Breast epithelium (tissue), 4 donors: ENCODE measurements around the gene PRDM15. TPM values are rescaled to one million over a fixed set of nuclear protein-coding genes. Genes with fewer than 3 reads are reported as not detected.
A peak's percentile ranks its signal among the peaks of the same experiment; 100 is the strongest.

Experiments
- DNase-seq, 2 donors: peaks; one replicate each; pipeline ENCODE4 v3.0.0-alpha.2; 2019; ENCODE audit warnings: low spot score in 2 of 2
- H3K27ac ChIP-seq, 2 donors: fragments of 200-600 bp; sonication (generic) in 1 of 2; one replicate each; pipeline ENCODE4 v1.5.1; 2016 to 2019; ENCODE audit warnings: mild to moderate bottlenecking in 1 of 2
- H3K27me3 ChIP-seq, 2 donors: fragments of 200-600 bp; sonication (generic) in 1 of 2; one replicate each; pipeline versions ENCODE4 v1.5.1 to v1.6.0; 2017 to 2019; ENCODE audit warnings: control low read depth in 1 of 2, mild to moderate bottlenecking in 1 of 2
- H3K36me3 ChIP-seq: fragments of 200-600 bp; one replicate; pipeline ENCODE4 v1.5.1; 2019
- H3K4me1 ChIP-seq, 2 donors: fragments of 200-600 bp; sonication (generic); one replicate each; pipeline ENCODE4 v1.5.1; 2016 to 2019; ENCODE audit warnings: control low read depth in 1 of 2
- H3K4me3 ChIP-seq, 3 donors: fragments of 200-600 bp; sonication (generic); 1 replicate in 2 of 3; 2 replicates in 1 of 3; pipeline ENCODE4 v1.5.1; 2016 to 2019; ENCODE audit warnings: mild to moderate bottlenecking in 3 of 3, moderate library complexity in 2 of 3
- H3K9me3 ChIP-seq, 2 donors: fragments of 200-600 bp; sonication (generic) in 1 of 2; one replicate each; pipeline ENCODE4 v1.5.1; 2016 to 2019; ENCODE audit warnings: control low read depth in 1 of 2
- POLR2A ChIP-seq: fragments of 450-650 bp; IDR thresholded peaks from one replicate; pipeline ENCODE4 v1.6.1; 2016; ENCODE audit warnings: antibody characterized with exemption, mild to moderate bottlenecking, moderate library complexity
- POLR2AphosphoS5 ChIP-seq, 3 donors: sonication (generic); formaldehyde crosslinking; IDR thresholded peaks; one replicate each; pipeline ENCODE4 v1.6.1; 2017; ENCODE audit warnings: antibody characterized with exemption in 3 of 3
- intact Hi-C: fragments of 100-400 bp; cut with DNase I; formaldehyde crosslinking; loops from one replicate; pipeline ENCODE4 v1.15.1; 2023; ENCODE audit warnings: low total_unique reads
- total RNA-seq, 3 donors: library from RNA; depleted of rRNA; stranded (reverse); fragments of >200 nt; gene quantifications; one replicate each; pipeline ENCODE4 v1.1.0, GENCODE V29; 2016
- TF ChIP-seq, protein P1 (sequence below), 3 donors: fragments of 450-650 bp; IDR thresholded peaks; one replicate each; pipeline ENCODE4 v1.5.1; 2016 to 2017; ENCODE audit warnings: antibody characterized with exemption in 3 of 3, mild to moderate bottlenecking in 3 of 3, moderate library complexity in 3 of 3

Gene PRDM15
- total RNA-seq, 3 donors from 2014 or later: 6.6 to 14.1 (median 9.2) TPM

DNA sequence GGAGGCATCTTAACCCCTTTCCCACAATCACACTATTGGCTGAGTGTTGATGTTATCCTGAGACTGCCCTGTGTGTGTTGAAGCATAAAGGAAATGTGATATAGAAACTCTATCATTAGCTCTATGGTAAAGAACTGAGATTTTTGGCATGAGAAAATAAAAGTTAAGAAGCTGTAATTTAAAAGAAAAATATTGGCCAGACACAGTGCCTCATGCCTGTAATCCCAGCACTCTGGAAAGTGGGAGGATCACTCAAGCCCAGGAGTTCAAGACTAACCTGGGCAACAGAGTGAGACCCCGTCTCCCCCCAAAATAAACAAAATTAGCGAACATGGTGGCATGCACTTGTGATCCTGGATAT lies 98.1 kb downstream of the PRDM15 start:
- TF ChIP-seq POLR2AphosphoS5 (IDR thresholded peaks at IDR 0.05) (no peak), POLR2A (no peak)
- TF ChIP-seq, protein P1, sequence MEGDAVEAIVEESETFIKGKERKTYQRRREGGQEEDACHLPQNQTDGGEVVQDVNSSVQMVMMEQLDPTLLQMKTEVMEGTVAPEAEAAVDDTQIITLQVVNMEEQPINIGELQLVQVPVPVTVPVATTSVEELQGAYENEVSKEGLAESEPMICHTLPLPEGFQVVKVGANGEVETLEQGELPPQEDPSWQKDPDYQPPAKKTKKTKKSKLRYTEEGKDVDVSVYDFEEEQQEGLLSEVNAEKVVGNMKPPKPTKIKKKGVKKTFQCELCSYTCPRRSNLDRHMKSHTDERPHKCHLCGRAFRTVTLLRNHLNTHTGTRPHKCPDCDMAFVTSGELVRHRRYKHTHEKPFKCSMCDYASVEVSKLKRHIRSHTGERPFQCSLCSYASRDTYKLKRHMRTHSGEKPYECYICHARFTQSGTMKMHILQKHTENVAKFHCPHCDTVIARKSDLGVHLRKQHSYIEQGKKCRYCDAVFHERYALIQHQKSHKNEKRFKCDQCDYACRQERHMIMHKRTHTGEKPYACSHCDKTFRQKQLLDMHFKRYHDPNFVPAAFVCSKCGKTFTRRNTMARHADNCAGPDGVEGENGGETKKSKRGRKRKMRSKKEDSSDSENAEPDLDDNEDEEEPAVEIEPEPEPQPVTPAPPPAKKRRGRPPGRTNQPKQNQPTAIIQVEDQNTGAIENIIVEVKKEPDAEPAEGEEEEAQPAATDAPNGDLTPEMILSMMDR (IDR thresholded peaks at IDR 0.05): no peak
- no peaks in the 10 kb centered on the region for H3K27me3 ChIP-seq
- no peak overlapping the region for H3K27ac ChIP-seq
- no peak overlapping the region for H3K4me3 ChIP-seq
- DNase-seq: peak in 1 of 2 donors; percentile 12
- no peaks in the 10 kb centered on the region for H3K36me3 ChIP-seq
- H3K9me3 ChIP-seq: no peaks in the 10 kb centered on the region
- intact Hi-C loops: no loop called here
- H3K4me1 ChIP-seq: no peaks in the 10 kb centered on the region

DNA sequence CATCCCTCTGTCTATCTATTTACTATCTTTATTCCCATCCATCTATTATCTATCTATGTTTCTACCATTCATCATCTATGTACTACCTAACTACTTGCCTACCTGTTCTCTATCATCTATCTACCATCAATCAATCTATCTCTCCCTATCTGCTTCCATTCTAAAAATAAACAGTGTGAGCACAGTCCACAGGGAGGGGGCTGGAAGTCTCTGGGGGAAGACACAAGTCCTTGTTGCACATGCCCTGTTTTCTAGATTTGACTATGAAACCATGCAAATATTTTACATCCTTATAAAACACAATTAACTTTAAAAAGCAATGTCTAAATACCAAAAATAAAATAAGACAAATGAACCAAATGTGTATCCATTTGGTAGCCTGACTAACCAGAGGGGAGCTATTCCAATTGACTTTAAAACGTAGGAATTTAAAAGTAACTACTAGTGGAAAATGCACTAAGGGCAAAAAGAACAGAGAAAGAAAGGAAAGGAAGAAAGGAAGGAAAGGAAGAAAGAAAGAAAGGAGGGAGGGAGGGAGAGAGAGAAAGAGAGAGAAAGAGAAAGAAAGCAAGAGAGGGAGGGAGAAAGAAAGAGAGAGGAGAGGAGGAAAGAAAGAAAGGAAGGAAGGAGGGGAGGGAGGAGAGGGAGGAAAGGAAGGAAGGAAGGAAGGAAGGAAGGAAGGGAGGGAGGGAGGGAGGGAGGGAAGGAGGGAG lies 98.7 kb downstream of the PRDM15 start:
- Histone ChIP-seq H3K9me3 (no peaks in the 10 kb centered on the region), H3K4me3 (no peak overlapping the region), H3K27me3 (no peaks in the 10 kb centered on the region), H3K4me1 (no peaks in the 10 kb centered on the region), H3K36me3 (no peaks in the 10 kb centered on the region), H3K27ac (no peak overlapping the region)
- DNase-seq: no peak
- intact Hi-C loops: no loop called here
- TF ChIP-seq POLR2AphosphoS5 (IDR thresholded peaks at IDR 0.05) (no peak), POLR2A (no peak)

DNA sequence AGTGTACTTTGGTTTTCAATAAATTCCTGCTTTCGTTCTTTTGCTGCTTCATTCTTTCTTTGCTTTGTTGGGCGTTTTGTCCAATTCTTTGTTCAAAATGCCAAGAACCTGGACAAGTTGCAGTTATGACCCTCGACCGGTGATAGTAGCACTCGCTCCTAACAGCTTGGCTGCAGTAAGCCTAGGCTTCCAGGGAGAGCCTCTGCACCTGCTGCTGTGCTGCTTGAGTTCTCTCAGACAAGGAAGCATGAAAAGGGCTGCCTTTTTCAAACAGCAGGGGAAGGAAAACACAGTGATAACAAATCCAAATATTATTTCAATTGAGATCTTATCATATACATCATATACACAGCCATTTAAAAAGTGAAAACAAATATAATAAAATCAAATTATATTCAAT lies 99.5 kb downstream of the PRDM15 start:
- intact Hi-C loops: loop anchor here (5.0 kb wide), 1 partner anchor 167 kb away; no protein-coding TSS in a partner anchor
- Histone ChIP-seq H3K4me3 (no peak overlapping the region), H3K9me3 (no peaks in the 10 kb centered on the region), H3K36me3 (no peaks in the 10 kb centered on the region), H3K27ac (no peak overlapping the region), H3K27me3 (no peaks in the 10 kb centered on the region), H3K4me1 (no peaks in the 10 kb centered on the region)
- DNase-seq: peak in 1 of 2 donors; percentile 48
- TF ChIP-seq, protein P1 (IDR thresholded peaks at IDR 0.05): no peak
- no peak for TF ChIP-seq POLR2A
- TF ChIP-seq POLR2AphosphoS5 (IDR thresholded peaks at IDR 0.05): no peak

DNA sequence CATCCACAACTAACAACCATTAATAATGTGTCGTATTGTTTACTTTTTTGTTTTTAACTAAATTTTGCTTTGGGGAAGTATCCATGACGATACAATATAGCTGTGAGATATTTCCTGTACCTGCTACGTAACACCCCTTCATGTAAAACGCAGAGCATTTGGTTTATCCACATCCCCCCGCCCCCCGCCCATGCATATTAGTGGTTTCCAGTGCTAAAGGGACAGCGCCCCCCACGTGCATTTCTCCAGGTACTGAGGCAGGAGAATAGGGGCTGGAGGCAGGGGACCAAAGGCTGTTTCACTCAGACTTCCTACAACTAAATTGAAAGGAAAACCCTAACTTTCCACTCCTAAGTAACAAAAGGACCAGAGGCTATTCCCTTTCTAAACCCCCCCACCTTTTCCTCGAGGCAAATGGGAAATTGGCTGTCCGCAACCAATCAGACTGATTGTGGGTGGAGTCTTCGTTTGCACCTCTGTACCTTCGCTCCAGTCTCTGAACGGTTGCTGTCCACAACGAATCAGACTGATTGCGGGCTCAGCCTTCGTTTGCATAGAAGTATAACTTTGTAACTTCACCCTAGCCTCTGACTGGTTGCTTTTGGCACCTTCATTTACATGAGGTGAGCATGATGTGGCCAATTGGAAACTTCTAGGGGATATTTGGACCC lies 100.1 kb downstream of the PRDM15 start:
- H3K9me3 ChIP-seq: no peaks in the 10 kb centered on the region
- intact Hi-C loops: loop anchor here (5.0 kb wide), 1 partner anchor 167 kb away; no protein-coding TSS in a partner anchor
- DNase-seq: peak in 1 of 2 donors; percentile 14

DNA sequence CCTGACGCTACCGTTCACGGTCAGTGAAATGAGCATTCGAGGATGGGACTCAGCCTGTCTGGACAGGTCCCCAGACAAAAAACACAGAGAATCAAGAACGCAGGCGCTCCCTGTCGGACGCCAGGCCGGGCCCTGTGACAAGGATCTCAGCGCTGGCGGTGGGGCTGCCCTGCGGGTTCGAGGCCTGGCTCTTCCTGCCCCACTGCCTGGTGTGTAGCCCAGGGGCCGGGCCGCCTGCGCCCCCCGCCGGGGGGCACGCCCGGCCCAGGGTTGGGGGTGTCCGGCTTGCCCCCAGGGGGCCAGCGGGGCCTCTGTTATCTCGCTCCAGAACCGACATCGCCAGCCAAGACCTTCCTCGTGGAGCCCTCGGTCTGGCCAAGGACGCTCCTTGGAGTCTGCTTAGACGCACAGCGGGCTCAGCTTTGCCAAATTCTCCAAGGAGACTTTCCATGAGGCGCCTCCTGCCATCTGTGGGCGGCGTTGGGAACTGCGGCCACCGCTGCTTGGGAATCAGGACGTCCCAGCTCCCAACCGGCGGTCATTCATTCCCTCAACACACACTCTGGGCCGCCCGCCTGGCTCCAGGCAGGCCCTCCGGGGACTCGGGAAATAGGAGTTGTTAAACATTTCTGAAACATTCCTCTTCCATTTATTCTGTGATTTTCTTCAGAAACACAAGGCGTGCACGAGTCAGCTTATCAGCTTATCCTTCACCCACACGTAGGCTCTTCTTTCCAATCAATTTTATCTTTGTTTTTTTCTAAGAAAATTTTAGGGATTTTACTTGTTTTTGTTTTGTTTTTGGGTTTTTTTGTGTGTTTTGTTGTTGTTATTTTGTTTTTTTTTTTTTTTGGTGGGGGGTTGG lies 101.0 kb downstream of the PRDM15 start:
- H3K27me3 ChIP-seq: no peaks in the 10 kb centered on the region
- H3K27ac ChIP-seq: peak overlapping the region; percentile 83 to 84
- intact Hi-C loops: loop anchor here (5.0 kb wide), 1 partner anchor 166 kb away; no protein-coding TSS in a partner anchor

More for the DNA sequence above, 100.1 kb downstream of the PRDM15 start:
- Histone ChIP-seq H3K27ac (no peak overlapping the region), H3K4me3 (no peak overlapping the region), H3K36me3 (no peaks in the 10 kb centered on the region), H3K4me1 (no peaks in the 10 kb centered on the region), H3K27me3 (no peaks in the 10 kb centered on the region)
- TF ChIP-seq POLR2A (no peak), POLR2AphosphoS5 (IDR thresholded peaks at IDR 0.05) (no peak)
- TF ChIP-seq, protein P1 (IDR thresholded peaks at IDR 0.05): no peak

More for the DNA sequence above, 101.0 kb downstream of the PRDM15 start:
- H3K9me3 ChIP-seq: no peaks in the 10 kb centered on the region
- peak; percentile 93 for DNase-seq
- no peaks in the 10 kb centered on the region for H3K4me1 ChIP-seq
- H3K36me3 ChIP-seq: no peaks in the 10 kb centered on the region
- peak overlapping the region in 2 of 3 donors; percentile 21 to 36 for H3K4me3 ChIP-seq
- TF ChIP-seq, protein P1 (IDR thresholded peaks at IDR 0.05): peak; percentile 95 to 97 (median 95)
- TF ChIP-seq POLR2AphosphoS5 (IDR thresholded peaks at IDR 0.05) (peak; percentile 10 to 53 (median 18)), POLR2A (no peak)
